HG03108 (cell line): ENCODE data around the gene OSBPL5.
"Not testable (repeated sequence)": the region's sequence is repeated elsewhere in the genome, so short reads cannot be mapped to it uniquely, and the experiment has no call there.

Source experiments
- ATAC-seq: cut with Tn5 transposase; IDR thresholded peaks from one replicate; pipeline ENCODE4 v1.9.1; 2021; ENCODE audit warnings: moderate library complexity; ENCODE audit not compliant: unreplicated experiment

Gene OSBPL5

DNA sequence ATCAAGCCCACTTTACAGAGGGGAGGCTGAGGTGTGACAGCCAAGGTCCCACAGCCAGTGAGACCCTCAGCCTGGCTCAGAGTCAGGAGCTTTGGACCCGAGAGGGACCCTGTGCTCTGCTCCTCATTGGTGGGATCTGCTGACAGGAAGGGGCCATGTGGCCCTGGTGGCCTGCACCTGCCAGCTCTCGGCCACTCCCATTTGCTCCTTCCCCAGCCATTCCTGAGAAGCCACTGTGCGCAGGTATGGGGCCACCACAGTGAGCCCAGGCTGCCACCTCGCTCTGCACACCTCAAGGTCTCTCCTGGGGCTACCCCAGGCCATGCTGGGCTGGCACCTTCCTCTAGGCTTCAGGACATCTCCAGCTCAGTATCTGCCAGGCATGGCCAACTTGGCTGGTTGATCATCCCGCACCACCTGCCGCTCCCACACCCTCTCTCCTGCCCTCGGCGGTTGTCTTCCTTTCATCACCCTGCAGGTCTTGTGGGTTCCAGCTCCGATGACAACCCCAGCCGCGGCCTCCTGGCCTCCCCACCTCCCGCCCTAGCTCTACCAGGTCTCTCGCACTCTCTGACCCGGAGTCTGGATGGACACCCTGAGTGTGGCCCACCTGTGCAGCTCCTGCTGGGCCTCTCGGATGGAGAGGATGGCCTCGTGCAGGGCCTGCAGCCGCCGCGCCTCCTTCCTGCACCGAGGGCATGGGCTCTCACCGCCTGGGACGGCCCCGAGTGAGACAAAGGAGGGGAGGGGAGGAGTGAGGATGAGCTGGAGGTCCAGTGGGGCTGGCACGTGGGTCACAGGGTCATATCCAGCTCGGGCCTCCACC is 75.7 kb downstream of the OSBPL5 start:
- no peak for ATAC-seq

DNA sequence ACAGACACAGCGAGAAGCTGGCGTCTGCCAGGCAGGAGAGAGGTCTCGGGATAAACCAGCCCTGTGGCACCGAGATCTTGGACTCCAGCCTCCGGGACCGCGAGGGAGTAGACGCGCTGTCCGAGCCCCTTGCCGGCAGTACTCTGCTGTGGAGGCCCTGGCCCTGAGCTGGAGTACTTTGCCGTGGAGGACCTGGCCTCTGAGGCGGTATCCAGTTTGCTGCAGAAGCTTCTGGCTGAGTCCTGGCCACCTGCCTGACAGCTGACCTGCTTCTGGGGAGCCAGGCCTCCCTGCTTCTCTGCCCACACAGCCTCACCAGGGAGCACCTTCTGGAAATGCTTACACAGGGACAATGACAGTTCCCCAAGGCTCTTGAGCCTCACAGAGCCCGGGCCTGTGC is 76.3 kb downstream of the OSBPL5 start:
- ATAC-seq, result no peak

DNA sequence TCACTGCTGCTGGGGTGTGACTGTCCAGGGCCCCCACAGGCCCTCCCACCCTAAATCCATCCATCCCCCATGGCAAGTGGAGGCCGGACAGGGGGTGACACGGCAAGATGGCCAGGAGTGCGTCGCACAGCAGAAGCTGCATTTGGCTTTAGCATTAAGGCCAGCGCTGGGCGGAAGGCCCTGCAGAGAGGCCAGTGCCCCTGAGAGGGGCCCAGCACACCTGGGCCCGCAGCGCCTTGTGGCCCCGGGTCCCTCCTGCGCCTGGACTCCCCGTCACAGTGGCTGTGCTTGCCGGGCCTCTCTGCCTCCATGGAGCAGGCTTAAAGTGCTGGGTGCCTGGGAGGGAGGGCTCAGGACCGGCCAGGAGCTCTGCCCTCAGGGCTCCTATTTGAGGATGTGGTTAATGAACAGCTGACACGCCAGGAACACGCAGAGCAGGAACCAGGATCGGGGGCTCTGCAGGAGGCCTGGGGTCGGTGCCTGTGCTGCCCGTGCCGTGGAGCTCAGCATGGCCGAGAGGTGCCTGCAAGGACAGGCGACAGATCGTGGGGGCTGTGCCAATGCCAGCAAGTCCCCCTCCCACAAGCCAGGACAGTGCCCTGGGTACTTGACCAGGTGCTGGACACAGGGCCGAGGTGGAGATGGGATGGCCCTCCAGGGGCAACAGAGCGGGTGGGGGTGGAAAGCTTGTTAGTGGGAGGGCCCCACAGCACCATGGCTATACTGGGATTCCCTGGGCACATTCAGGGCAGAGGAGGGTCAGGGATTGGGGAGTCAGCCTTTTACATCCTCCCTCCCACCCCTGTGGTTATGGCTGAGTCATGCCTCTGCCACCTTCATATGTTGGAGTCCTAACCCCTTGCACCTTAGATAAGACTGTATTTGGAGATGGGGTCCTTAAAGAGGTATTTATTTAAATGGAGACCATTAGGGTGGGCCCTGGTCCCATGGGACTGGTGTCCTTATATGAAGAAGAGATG is 77.0 kb downstream of the OSBPL5 start:
- ATAC-seq, result no peak

DNA sequence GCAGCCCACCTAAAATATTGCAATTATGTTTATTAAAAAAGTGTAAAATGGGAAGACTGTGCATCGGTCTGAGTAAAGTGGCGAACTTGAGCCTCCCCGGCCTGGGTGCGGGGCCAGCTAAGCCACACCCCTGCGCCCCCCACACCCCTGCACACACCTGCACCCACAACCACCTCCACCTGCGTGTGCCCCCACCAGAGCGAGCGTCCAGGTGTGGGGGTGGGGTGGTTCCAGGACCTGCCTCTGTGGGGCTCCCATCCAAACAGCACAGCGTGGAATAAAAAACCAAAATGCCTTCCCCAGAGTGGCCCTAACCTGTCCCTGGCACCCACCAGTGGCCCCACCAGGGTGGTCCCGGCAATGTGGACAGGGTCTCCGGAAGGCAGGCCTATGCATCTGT is 77.7 kb downstream of the OSBPL5 start:
- no peak for ATAC-seq

DNA sequence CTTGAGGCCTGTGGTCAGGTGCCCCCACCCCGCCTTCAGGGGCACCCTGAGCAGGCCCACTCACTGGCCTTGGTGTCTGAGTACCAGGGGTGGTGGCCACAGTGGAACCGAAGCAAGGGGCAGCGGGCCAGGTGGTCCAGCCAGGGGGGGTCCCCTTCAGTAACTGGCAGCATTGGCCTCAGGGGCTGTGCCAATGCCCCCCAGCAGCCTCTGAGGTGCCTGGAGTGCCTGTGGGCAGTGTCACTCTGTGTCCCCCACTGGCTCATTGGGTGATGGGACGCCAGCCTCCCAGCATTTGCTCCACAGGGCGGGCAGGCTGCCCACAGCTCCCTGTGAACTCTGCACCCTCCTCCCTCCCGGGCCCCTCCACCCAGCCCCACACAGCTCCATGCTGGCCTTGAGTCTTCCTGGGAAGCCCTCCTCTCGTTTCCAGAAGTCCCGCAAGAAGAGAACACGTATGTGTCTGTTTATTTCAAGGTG is 78.4 kb downstream of the OSBPL5 start:
- ATAC-seq, result no peak

DNA sequence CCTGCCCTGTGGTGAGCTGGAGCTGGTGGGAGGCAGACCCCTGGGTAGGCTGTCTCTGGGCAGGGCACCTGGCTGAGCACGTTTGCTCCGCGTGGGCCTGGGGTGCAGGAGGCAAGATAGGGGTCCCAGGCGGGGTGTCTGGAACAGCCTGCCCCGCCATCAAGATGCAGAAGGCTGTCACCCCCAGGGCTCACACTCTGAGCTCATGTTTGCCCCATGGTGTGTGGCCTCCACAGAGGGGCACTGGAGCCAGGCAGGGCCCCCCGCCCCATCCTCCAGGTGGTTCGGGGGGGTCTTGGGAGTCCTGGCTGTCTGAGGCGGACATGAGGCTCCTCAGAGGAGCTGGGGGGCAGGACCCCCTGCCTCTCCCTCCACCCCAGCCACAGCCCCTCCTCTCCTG is 79.0 kb downstream of the OSBPL5 start:
- no peak for ATAC-seq

DNA sequence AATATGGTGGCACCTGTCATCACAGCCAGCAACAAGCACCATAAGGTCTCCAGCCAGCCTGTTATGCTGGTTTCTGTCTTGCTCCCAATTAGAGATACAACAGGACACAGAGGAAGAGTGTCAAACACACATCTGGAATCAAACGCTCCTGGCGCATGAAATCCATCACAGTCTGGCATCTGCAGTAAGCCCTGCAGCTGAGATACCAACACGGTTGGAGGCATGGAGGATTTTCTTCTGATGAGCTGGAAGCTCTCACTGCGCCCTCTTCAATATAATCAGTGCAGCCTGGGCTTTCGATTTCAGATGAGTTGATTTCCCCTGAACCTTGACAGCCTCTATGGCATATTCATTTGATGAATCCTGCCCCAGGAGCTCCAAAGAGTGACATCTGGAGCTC is 80.1 kb downstream of the OSBPL5 start:
- ATAC-seq, result no peak

DNA sequence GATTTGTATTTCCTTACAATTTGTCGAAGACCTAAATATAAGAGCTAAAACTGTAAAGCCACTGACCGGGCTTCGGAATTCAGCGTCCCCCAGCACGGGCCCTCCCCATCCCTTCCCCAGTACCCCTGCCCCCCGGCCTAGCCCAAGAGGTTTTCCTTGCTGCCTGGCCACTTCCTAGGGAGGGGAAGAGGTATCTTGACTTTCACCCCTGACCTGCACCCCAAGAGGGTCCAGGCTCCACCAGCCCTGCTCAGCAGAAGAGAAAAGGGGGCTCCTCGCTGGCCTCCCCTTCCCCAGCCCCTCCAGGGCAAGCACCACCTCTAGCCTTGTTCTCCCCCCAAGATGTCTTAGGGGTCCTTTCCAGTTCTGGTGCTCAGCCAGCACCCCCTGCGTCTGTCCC is 81.8 kb downstream of the OSBPL5 start:
- no peak for ATAC-seq

DNA sequence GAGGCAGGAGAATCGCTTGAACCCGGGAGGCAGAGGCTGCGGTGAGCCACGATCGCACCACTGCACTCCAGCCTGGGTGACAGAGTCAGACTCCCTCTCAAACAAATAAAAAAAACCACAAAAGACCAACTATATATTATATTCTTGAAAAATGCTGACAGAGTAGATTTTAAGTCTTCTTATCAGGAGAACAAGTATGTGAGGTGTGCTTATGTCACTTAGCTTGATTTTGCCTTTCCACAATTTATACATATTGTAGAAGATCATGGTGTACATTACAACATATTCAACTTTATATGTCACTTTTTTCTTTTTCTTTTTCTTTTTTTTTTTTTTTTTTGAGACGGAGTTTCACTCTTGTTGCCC is 83.7 kb downstream of the OSBPL5 start:
- no peak for ATAC-seq

DNA sequence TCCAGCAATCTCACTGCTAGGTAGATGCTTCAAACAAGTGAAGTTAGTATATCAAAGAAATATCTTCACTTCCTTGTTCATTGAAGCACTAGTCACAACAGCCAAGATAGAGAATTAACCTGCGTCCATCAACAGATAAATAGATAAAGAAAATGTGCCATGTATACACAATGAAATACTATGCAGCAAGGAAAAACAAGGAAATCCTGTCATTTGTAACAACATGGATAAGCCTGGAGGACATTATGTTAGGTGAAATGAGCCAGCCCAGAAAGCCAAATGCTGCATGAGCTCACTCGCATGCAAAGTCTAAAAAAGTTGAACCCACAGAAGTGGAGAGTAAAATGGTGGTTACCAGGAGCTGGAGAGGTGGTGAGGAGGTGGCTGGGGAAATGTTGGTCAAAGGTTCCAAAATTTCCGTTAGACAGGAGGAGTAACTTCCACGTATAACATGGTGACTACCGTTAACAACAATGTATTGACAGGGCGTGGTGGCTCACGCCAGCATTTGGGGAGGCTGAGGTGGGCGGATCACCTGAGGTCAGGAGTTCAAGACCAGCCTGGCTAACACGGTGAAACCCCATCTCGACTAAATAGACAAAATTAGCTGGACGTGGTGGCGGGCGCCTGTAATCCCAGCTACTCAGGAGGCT is 84.3 kb downstream of the OSBPL5 start:
- ATAC-seq, result no peak

DNA sequence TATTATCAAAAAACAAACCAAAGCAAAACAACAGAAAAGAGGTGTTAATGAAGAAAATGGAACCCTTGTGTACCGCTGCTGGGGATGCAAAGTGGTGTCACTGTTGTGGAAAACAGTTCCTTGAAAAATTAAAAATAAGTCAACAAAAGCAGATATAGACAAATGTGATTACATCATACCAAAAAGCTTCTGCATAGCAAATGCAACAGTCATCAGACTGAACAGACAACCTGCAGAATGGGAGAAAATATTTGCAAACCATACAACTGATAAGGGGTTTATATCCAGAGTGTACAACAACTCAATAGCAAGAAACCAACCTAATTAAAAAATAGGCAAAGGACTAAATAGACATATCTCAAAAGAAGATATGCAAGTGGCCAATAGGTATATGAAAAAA is 85.0 kb downstream of the OSBPL5 start:
- ATAC-seq, result no peak

DNA sequence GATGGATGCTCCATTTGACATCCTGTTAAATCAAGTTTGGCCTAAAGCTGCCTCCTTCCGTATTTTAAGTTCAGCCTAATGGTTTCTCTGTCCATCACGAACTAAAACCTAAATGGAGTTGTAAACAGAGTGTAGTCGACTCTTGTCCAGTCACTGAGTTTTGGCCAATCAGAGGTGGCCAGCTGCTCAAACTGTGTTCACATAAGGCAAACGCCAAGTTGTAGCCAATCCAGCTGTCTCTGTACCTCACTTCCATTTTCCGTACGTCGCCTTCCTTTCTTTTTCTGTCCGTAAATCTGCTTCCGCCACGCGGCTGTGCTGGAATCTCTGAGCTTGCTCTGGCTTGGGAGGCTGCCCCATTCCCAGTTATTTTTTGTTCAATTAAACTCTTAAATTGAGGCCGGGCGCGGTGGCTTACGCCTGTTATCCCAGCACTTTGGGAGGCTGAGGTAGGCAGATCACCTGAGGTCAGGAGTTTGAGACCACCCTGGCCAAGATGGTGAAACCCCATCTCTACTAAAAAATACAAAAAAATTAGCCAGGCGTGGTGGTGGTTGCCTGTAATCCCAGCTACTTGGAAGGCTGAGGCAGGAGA is 87.2 kb downstream of the OSBPL5 start:
- no peak for ATAC-seq

DNA sequence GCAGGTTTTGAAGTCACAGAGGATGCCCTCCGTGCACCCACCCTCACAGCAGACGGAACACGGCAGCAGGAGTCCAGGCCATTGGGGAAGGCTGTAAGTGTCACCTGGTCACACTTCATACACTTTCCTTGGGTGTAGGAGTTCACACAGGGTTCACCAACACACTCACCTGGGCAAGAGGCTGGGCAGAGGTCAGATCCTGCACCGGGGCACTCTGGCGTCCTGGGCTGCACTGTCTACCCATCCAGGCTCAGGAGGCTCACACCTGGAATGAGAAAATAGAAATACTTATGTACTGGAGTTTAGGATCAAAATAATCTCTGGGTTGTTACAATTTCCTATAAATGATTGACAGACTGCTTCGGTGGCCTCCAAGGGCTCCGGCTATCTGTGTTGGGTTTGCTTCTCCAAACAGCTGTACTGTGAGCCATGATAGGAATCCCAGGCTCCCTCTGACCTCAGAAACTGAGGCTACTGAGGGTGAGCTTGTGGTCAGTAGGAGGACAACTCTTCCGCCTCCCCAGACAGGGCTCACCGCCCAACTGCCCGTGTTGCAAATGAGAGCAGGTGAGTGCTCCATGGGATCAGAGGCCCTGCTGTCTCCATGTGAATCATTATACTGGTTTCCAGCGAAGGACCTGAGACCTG is 87.8 kb downstream of the OSBPL5 start:
- no peak for ATAC-seq

DNA sequence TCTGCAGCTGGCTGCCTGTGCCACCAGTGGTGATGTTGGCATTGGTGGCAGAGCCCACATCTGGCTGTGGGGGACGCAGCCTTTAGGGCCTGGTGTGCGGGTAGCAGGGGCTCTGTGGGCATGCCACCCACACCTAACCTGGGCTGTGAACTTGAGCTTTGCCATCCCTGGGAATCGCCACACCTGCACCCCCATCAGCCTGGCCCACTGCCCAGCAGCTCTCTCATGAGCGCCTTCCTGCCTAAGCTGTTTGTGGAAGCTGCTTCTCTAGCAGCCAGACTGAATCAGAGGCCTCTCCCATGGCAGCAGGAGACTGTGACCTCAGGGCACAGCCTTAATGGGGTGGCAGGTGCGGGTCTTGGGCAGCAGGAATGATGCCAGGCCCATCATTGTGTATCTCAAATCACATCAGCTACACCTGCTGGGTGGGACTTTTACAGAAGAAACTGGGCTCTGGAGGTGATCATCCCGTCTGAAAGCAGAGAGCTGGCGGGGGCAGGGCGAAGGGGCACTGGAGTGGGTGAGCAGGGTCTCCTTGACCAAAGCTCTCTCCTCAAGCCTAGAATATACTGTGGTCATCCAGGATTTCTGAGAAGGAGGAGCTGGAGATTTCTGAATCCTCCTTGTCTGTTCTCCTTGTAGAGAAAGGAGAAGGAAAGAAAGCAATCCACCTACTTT is 90.1 kb downstream of the OSBPL5 start:
- no peak for ATAC-seq

DNA sequence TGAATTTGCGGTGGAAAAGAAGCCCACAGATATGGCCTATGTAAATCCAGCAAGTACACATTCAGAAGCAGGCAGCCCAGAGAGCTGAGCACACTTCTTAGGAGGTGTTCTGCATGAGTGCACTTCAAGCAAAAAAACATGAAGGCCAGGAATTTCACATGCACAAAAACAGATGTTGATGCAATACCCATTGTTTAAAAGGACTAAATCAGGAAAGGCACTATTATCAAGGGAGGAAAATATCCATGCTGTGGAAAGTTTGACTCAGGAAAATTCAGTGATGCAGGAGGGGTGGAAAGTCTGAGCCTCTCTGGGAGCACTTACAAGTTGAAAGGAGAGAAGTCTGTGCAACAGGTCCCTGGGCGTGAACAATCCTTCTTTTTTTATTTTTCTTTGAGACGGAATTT is 92.1 kb downstream of the OSBPL5 start:
- no peak for ATAC-seq

DNA sequence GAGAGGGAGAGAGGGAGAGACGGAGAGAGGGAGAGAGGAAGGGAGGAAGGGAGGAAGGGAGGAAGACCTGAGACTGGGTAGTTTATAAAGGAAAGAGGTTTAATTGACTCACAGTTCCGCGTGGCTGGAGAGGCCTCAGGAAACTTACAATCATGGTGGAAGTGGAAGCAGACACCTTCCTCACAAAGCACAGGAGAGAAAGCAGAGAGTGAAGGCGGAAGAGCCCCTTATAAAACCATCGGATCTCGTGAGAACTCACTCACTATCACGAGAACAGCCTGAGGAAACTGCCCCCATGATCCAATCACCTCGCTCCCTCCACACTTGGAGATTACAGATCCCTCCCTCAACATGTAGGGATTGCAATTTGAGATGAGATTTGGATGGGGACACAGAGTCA is 95.7 kb downstream of the OSBPL5 start:
- no peak for ATAC-seq

DNA sequence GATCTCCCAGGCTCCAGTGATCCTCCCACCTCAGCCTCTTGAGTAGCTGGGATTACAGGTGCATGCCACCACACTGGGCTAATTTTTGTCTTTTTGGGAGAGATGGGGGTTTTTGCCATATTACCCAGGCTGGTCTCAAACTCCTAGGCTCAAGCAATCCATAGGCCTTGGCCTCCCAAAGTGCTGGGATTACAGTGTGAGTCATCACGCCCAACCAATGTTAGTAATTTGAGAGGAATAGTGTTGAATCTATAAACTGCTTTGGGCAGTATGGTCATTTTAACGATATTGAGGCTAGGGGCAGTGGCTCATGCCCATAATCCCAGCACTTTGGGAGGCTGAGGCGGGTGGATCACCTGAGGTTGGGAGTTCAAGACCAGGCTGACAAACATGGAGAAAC is 98.8 kb downstream of the OSBPL5 start:
- ATAC-seq, result not testable (repeated sequence)

DNA sequence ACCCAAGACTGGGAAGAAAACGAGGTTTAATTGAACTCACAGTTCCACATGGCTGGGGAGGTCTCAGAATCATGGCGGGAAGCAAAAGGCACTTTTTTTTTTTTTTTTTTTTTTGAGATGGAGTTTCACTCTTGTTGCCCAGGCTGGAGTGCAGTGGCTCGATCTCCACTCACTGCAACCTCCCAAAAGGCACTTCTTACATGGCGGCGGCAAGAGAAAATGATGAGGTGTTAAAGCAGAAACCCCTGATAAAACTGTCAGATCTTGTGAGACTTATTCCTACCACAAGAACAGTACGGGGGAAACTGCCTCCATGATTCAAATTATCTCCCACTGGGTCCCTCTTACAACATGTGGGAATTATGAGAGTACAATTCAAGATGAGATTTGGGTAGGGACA is 100.4 kb downstream of the OSBPL5 start:
- ATAC-seq, result not testable (repeated sequence)

DNA sequence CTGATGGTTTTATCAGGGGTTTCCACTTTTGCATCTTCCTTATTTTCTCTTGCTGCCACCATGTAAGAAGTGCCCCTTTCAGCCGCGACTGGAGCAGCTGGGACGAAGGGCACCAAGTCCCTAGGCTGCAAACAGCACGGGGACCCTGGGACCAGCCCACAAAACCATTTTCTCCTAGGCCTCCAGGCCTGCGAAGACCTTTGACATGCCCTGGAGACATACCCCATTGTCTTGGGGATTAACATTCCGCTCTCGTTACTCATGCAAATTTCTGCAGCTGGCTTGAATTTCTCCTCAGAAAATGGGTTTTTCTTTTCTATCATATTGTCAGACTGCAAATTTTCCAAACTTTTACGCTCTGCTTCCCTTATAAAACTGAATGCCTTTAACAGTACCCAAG is 101.2 kb downstream of the OSBPL5 start:
- ATAC-seq, result not testable (repeated sequence)

DNA sequence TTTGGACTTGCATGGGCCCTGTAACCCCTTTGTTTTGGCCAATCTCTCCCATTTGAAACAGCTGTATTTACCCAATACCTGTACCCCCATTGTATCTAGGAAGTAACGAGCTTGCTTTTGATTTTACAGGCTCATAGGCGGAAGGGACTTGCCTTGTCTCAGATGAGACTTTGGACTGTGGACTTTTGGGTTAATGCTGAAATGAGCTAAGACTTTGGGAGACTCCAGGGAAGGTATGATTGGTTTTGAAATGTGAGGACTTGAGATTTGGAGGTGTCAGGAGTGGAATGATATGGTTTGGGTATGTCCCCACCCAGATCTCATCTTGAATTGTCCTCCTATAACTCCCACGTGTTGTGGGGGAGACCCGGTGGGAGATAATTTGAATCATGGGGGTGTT is 101.7 kb downstream of the OSBPL5 start:
- ATAC-seq, result not testable (repeated sequence)
